T-cell (primary cell): Measurements from ENCODE around the gene RUNX3. TPM values are rescaled to one million over a fixed set of nuclear protein-coding genes. Genes with fewer than 3 reads are reported as not detected.

ENCODE experiments used
- ATAC-seq, 4 experiments: fragments of 200-7000 bp in 3 of 4; fragments of 150-1000 bp in 1 of 4; cut with Tn5 transposase; replicated peaks in 1 of 4; 1 replicate in 3 of 4; 2 replicates in 1 of 4; pipeline ENCODE4 v1.10.0; 2021; ENCODE audit warnings: moderate library complexity in 3 of 4, mild to moderate bottlenecking in 2 of 4, moderate number of reproducible peaks in 1 of 4
- CTCF ChIA-PET, 2 donors: fragments of 300-600 bp; sonication (Branson Sonifier 250); formaldehyde crosslinking; loops; one replicate each; lab custom pipeline; 2022; ENCODE audit warnings: antibody characterized with exemption in 2 of 2; lab: Charles Lee
- POLR2A ChIA-PET, 2 donors: fragments of 300-600 bp; sonication (Branson Sonifier 250); formaldehyde crosslinking; loops; one replicate each; lab custom pipeline; 2022; ENCODE audit warnings: antibody characterized with exemption in 2 of 2; lab: Charles Lee
- DNase-seq, 35 experiments: peaks; one replicate each; pipeline versions ENCODE4 v3.0.0 to v3.0.0-alpha.2; 2013 to 2023
- H3K27ac ChIP-seq: one replicate; pipeline ENCODE4 v1.5.1; 2013; ENCODE audit warnings: low read length
- H3K27me3 ChIP-seq, 2 experiments: replicated peaks in 1 of 2; 1 replicate in 1 of 2; 2 replicates in 1 of 2; pipeline versions ENCODE4 v1.6.1 to v1.7.0; 2013; ENCODE audit warnings: low read length in 1 of 2, mixed read lengths in 1 of 2; ENCODE audit not compliant: control insufficient read depth in 2 of 2, insufficient read depth in 2 of 2; ENCODE audit errors: extremely low read depth in 1 of 2
- H3K36me3 ChIP-seq, 2 donors: 1 replicate in 1 of 2; 2 replicates in 1 of 2; pipeline versions ENCODE4 v1.6.1 to v1.7.0; 2013; ENCODE audit warnings: low read length in 1 of 2; ENCODE audit not compliant: control insufficient read depth in 2 of 2, insufficient read depth in 1 of 2; ENCODE audit errors: extremely low read depth in 1 of 2
- H3K4me1 ChIP-seq, 2 experiments: 1 replicate in 1 of 2; 2 replicates in 1 of 2; pipeline versions ENCODE4 v1.6.1 to v1.7.0; 2013; ENCODE audit warnings: low read length in 2 of 2, mixed read lengths in 1 of 2; ENCODE audit not compliant: insufficient read depth in 2 of 2, control insufficient read depth in 1 of 2; ENCODE audit errors: extremely low read depth in 1 of 2
- H3K4me3 ChIP-seq, 2 donors: 1 replicate in 1 of 2; 2 replicates in 1 of 2; pipeline versions ENCODE4 v1.5.1 to v1.7.0; 2013; ENCODE audit warnings: mild to moderate bottlenecking in 2 of 2, low read length in 1 of 2, moderate library complexity in 1 of 2; ENCODE audit not compliant: control insufficient read depth in 1 of 2; ENCODE audit errors: extremely low read depth in 1 of 2
- H3K9me3 ChIP-seq: 2 replicates; pipeline ENCODE4 v1.7.0; 2013
- H3K27ac Mint-ChIP-seq, 2 donors: one replicate each; pipeline ENCODE4 v1.8.0; 2020 to 2021; ENCODE audit warnings: mild to moderate bottlenecking in 2 of 2, mixed read lengths in 2 of 2
- H3K27me3 Mint-ChIP-seq, 2 donors: one replicate each; pipeline ENCODE4 v1.8.0; 2021 to 2022; ENCODE audit warnings: mixed read lengths in 2 of 2
- H3K36me3 Mint-ChIP-seq: one replicate; pipeline ENCODE4 v1.8.0; 2021; ENCODE audit warnings: mixed read lengths
- H3K4me1 Mint-ChIP-seq, 3 donors: one replicate each; pipeline ENCODE4 v1.8.0; 2020 to 2022; ENCODE audit warnings: mixed read lengths in 3 of 3, mild to moderate bottlenecking in 1 of 3
- H3K4me3 Mint-ChIP-seq, 3 donors: one replicate each; pipeline ENCODE4 v1.8.0; 2020 to 2022; ENCODE audit warnings: mild to moderate bottlenecking in 3 of 3, mixed read lengths in 3 of 3, moderate library complexity in 3 of 3
- H3K9me3 Mint-ChIP-seq, 3 donors: one replicate each; pipeline ENCODE4 v1.8.0; 2020 to 2022; ENCODE audit warnings: mixed read lengths in 3 of 3
- WGBS: methylation state at CpG from one replicate; pipeline ENCODE4 v1.1.5; 2013; ENCODE audit warnings: missing lambda C conversion rate; ENCODE audit not compliant: insufficient coverage; 5-methylcytosine and 5-hydroxymethylcytosine counted together
- total RNA-seq, 35 experiments: library from RNA in 6 of 35; stranded (reverse) in 6 of 35; fragments of 120-200 nt in 1 of 35; gene quantifications; one replicate each; pipeline versions ENCODE4 v1.2.1 to v1.2.4 and lab custom pipeline; 2013 to 2026

RUNX3 gene
- total RNA-seq, 5 donors from 2014 or later (not counting 1 experiment from before 2014, with no cell fraction given): 140 to 220 (median 145) TPM

- H3K9me3 ChIP-seq: no peaks in the 10 kb centered on the region
- no peak overlapping the region for H3K27ac ChIP-seq
- Mint-ChIP-seq H3K4me1 (peaks cover 0 to 13% (median 0%) of the 10 kb centered on the region in 3 donors), H3K27me3 (no peaks in the 10 kb centered on the region), H3K36me3 (no peaks in the 10 kb centered on the region), H3K4me3 (no peak overlapping the region), H3K27ac (no peak overlapping the region), H3K9me3 (no peaks in the 10 kb centered on the region)
- CTCF ChIA-PET: no interaction called here
- no peaks in the 10 kb centered on the region for H3K36me3 ChIP-seq
- H3K4me1 ChIP-seq: peaks cover 0 to 28% of the 10 kb centered on the region in 2 experiments
- ATAC-seq (no peak), DNase-seq (no peak)
- POLR2A ChIA-PET: no interaction called here
- peaks cover 0 to 4% of the 10 kb centered on the region in 2 experiments for H3K27me3 ChIP-seq
- no peak overlapping the region for H3K4me3 ChIP-seq
- 90% methylated on average over 3 of the region's 10 CpGs for WGBS
These were observed 70.7 kb downstream of the RUNX3 start for GRCh38 chr1:24859063-24860010.

- Mint-ChIP-seq H3K27ac (no peak overlapping the region), H3K4me3 (no peak overlapping the region), H3K36me3 (no peaks in the 10 kb centered on the region), H3K9me3 (no peaks in the 10 kb centered on the region), H3K4me1 (peaks cover 0 to 11% (median 0%) of the 10 kb centered on the region in 3 donors), H3K27me3 (no peaks in the 10 kb centered on the region)
- Histone ChIP-seq H3K4me1 (peaks cover 0 to 28% of the 10 kb centered on the region in 2 experiments), H3K36me3 (no peaks in the 10 kb centered on the region), H3K27ac (no peak overlapping the region), H3K4me3 (no peak overlapping the region), H3K27me3 (peaks cover 0 to 4% of the 10 kb centered on the region in 2 experiments), H3K9me3 (no peaks in the 10 kb centered on the region)
- no CpG with 5 or more reads among the region's 1 CpG for WGBS
- DNase-seq (no peak), ATAC-seq (no peak)
- ChIA-PET CTCF (no interaction called here), POLR2A (no interaction called here)
These were observed 71.8 kb downstream of the RUNX3 start for GRCh38 chr1:24858277-24858676.

GRCh38 chr1:24857507-24858133 is 72.5 kb downstream of the RUNX3 start:
- 87% methylated on average over 2 of the region's 6 CpGs for WGBS
- POLR2A ChIA-PET: no interaction called here
- no peaks in the 10 kb centered on the region for H3K9me3 Mint-ChIP-seq
- no peaks in the 10 kb centered on the region for H3K36me3 Mint-ChIP-seq
- ATAC-seq (no peak), DNase-seq (peak in 2 of 35 experiments; percentile 11 to 46)
- no peaks in the 10 kb centered on the region for H3K27me3 Mint-ChIP-seq
- peak overlapping the region in 1 of 2 donors; percentile 31 for H3K27ac Mint-ChIP-seq
- peaks cover 0 to 28% of the 10 kb centered on the region in 2 experiments for H3K4me1 ChIP-seq
- CTCF ChIA-PET: no interaction called here
- H3K27me3 ChIP-seq: peaks cover 0 to 2% of the 10 kb centered on the region in 2 experiments
- no peaks in the 10 kb centered on the region for H3K36me3 ChIP-seq
- H3K27ac ChIP-seq: peak overlapping the region; percentile 54
- H3K9me3 ChIP-seq: no peaks in the 10 kb centered on the region
- no peak overlapping the region for H3K4me3 ChIP-seq
- peaks cover 0 to 11% (median 0%) of the 10 kb centered on the region in 3 donors for H3K4me1 Mint-ChIP-seq
- no peak overlapping the region for H3K4me3 Mint-ChIP-seq

- H3K27me3 ChIP-seq: no peaks in the 10 kb centered on the region
- Mint-ChIP-seq H3K4me3 (no peak overlapping the region), H3K4me1 (peaks cover 0 to 11% (median 0%) of the 10 kb centered on the region in 3 donors), H3K27ac (peak overlapping the region in 1 of 2 donors; percentile 31), H3K27me3 (no peaks in the 10 kb centered on the region), H3K9me3 (no peaks in the 10 kb centered on the region), H3K36me3 (no peaks in the 10 kb centered on the region)
- CTCF ChIA-PET: no interaction called here
- 47% methylated on average over 11 of the region's 16 CpGs for WGBS
- no peaks in the 10 kb centered on the region for H3K36me3 ChIP-seq
- no peaks in the 10 kb centered on the region for H3K9me3 ChIP-seq
- POLR2A ChIA-PET: no interaction called here
- peaks cover 0 to 28% of the 10 kb centered on the region in 2 experiments for H3K4me1 ChIP-seq
- no peak for ATAC-seq
- H3K27ac ChIP-seq: peak overlapping the region; percentile 54
- DNase-seq: peak in 3 of 35 experiments; percentile 7 to 62 (median 11)
- no peak overlapping the region for H3K4me3 ChIP-seq
These were observed 73.1 kb downstream of the RUNX3 start for GRCh38 chr1:24856787-24857506.

- ATAC-seq: no peak
- Histone ChIP-seq H3K9me3 (no peaks in the 10 kb centered on the region), H3K4me3 (no peak overlapping the region), H3K27me3 (no peaks in the 10 kb centered on the region), H3K36me3 (no peaks in the 10 kb centered on the region), H3K27ac (no peak overlapping the region), H3K4me1 (peaks cover 0 to 26% of the 10 kb centered on the region in 2 experiments)
- Mint-ChIP-seq H3K36me3 (no peaks in the 10 kb centered on the region), H3K9me3 (no peaks in the 10 kb centered on the region), H3K27me3 (no peaks in the 10 kb centered on the region), H3K27ac (no peak overlapping the region), H3K4me3 (no peak overlapping the region), H3K4me1 (peaks cover 0 to 11% (median 0%) of the 10 kb centered on the region in 3 donors)
- POLR2A ChIA-PET: no interaction called here
- DNase-seq: no peak
- WGBS: 83% methylated on average over 4 of the region's 5 CpGs
- CTCF ChIA-PET: no interaction called here
These were observed 74.6 kb downstream of the RUNX3 start for GRCh38 chr1:24855474-24855873.

- Histone ChIP-seq H3K27ac (no peak overlapping the region), H3K27me3 (no peaks in the 10 kb centered on the region), H3K4me1 (peaks cover 0 to 35% of the 10 kb centered on the region in 2 experiments), H3K4me3 (no peak overlapping the region), H3K36me3 (no peaks in the 10 kb centered on the region), H3K9me3 (no peaks in the 10 kb centered on the region)
- Mint-ChIP-seq H3K36me3 (no peaks in the 10 kb centered on the region), H3K27ac (no peak overlapping the region), H3K27me3 (no peaks in the 10 kb centered on the region), H3K4me3 (no peak overlapping the region), H3K4me1 (peaks cover 10 to 24% (median 14%) of the 10 kb centered on the region in 3 donors), H3K9me3 (no peaks in the 10 kb centered on the region)
- CTCF ChIA-PET: interaction anchor here in 1 of 2 donors (0.6 to 0.8 kb wide), 2 partner anchors 17 to 835 kb away, joined by 3 read pairs; no protein-coding TSS in a partner anchor
- ATAC-seq (no peak), DNase-seq (no peak)
- 100% methylated on average over 1 of the region's 6 CpGs for WGBS
- POLR2A ChIA-PET: no interaction called here
These were observed 76.4 kb downstream of the RUNX3 start for GRCh38 chr1:24853649-24854048.
